A549 (cell line): ENCODE measurements around the gene CD300A. TPM values are rescaled to one million over a fixed set of nuclear protein-coding genes. Genes with fewer than 3 reads are reported as not detected.

Experiments used
- ATAC-seq, 2 experiments: fragments of 200-7000 bp in 1 of 2; fragments of >200 bp in 1 of 2; cut with Nextera tagmentation in 1 of 2; cut with Tn5 transposase in 1 of 2; 3 replicates each; pipeline versions ENCODE4 v1.8.0 to v1.9.1; 2018 to 2020; ENCODE audit warnings: mild to moderate bottlenecking in 1 of 2, moderate library complexity in 1 of 2
- CTCF ChIA-PET: fragments of 300-600 bp; sonication (Branson Sonifier 250); formaldehyde crosslinking; extraction: SDS; loops from one replicate; lab custom pipeline; 2021; ENCODE audit warnings: antibody characterized with exemption, inconsistent platforms; lab: Yijun Ruan, JAX
- POLR2A ChIA-PET: fragments of 350-600 bp; formaldehyde crosslinking; extraction: SDS; loops from one replicate; lab custom pipeline; 2021; ENCODE audit warnings: antibody characterized with exemption, inconsistent platforms; lab: Yijun Ruan, JAX
- DNase-seq, 2 experiments: peaks; one replicate each; pipeline versions ENCODE4 v3.0.0 to v3.0.0-alpha.2; 2011 to 2016; ENCODE audit warnings: low read depth in 1 of 2, low spot score in 1 of 2
- FAIRE-seq: peaks from 2 replicates; lab custom pipeline; 2011; peaks lifted over from hg19 to GRCh38; lab: Jason Lieb, UNC
- H3K27ac ChIP-seq, 2 experiments: fragments of >200 bp; sonication (Bioruptor Twin); formaldehyde crosslinking; 3 replicates each; pipeline ENCODE4 v1.5.1; 2016 to 2017
- H3K4me1 ChIP-seq: fragments of >200 bp; sonication (Bioruptor Twin); formaldehyde crosslinking; 3 replicates; pipeline ENCODE4 v1.6.1; 2016
- H3K4me2 ChIP-seq: fragments of >200 bp; sonication (Bioruptor Twin); formaldehyde crosslinking; 3 replicates; pipeline ENCODE4 v1.6.1; 2016
- H3K4me3 ChIP-seq: fragments of >200 bp; sonication (Bioruptor Twin); formaldehyde crosslinking; 3 replicates; pipeline ENCODE4 v1.5.1; 2016
- H3K9me3 ChIP-seq: fragments of >200 bp; sonication (Bioruptor Twin); formaldehyde crosslinking; 3 replicates; pipeline ENCODE4 v1.6.1; 2016
- ATOH8 ChIP-seq: fragments of 250-450 bp; sonication (Bioruptor Pico); IDR thresholded peaks from 2 replicates; pipeline ENCODE4 v1.5.0; 2020; ENCODE audit warnings: low read depth, mild to moderate bottlenecking, moderate library complexity
- EHF ChIP-seq: fragments of 250-450 bp; sonication (Bioruptor Pico); IDR thresholded peaks from 2 replicates; pipeline ENCODE4 v1.5.0; 2020; ENCODE audit warnings: mild to moderate bottlenecking
- EP300 ChIP-seq, 2 experiments: fragments of >200 bp; sonication (Bioruptor Twin); formaldehyde crosslinking; IDR thresholded peaks; 2 replicates in 1 of 2; 3 replicates in 1 of 2; pipeline ENCODE4 v1.6.1; 2016 to 2017
- GATA3 ChIP-seq: IDR thresholded peaks from 2 replicates; pipeline ENCODE4 v1.6.1; 2012; ENCODE audit warnings: borderline replicate concordance
- HDAC2 ChIP-seq: fragments of 200-600 bp; sonication (generic); IDR thresholded peaks from 2 replicates; pipeline ENCODE4 v1.6.1; 2016
- HEYL ChIP-seq: fragments of 250-450 bp; sonication (Bioruptor Pico); IDR thresholded peaks from 2 replicates; pipeline ENCODE4 v1.8.0; 2021; ENCODE audit warnings: mild to moderate bottlenecking, moderate library complexity
- HMGXB4 ChIP-seq: fragments of 250-450 bp; sonication (Bioruptor Pico); IDR thresholded peaks from 2 replicates; pipeline ENCODE4 v1.5.0; 2021; ENCODE audit warnings: mild to moderate bottlenecking, moderate library complexity, borderline replicate concordance
- MAFK ChIP-seq: fragments of 450-650 bp; IDR thresholded peaks from 2 replicates; pipeline ENCODE4 v1.6.1; 2014; ENCODE audit not compliant: partially characterized antibody
- MAX ChIP-seq: IDR thresholded peaks from 2 replicates; pipeline ENCODE4 v1.6.1; 2012
- NFE2L2 ChIP-seq: fragments of 150-350 bp; conservative IDR thresholded peaks from 2 replicates; pipeline ENCODE4 v1.6.1; 2014; ENCODE audit warnings: low read length
- NPAS2 ChIP-seq: fragments of 250-450 bp; sonication (Bioruptor Pico); IDR thresholded peaks from 2 replicates; pipeline ENCODE4 v1.8.0; 2022; ENCODE audit warnings: mild to moderate bottlenecking, moderate library complexity, borderline replicate concordance
- NR3C1 ChIP-seq: fragments of >200 bp; sonication (Bioruptor Twin); formaldehyde crosslinking; IDR thresholded peaks from 3 replicates; pipeline ENCODE4 v1.6.1; 2017
- RCOR1 ChIP-seq: fragments of 150-350 bp; IDR thresholded peaks from 2 replicates; pipeline ENCODE4 v1.6.1; 2014; ENCODE audit warnings: antibody characterized with exemption, low read length, low read depth
- REST ChIP-seq: fragments of 200-600 bp; sonication (generic); IDR thresholded peaks from 2 replicates; pipeline ENCODE4 v1.6.1; 2016; ENCODE audit warnings: antibody characterized with exemption, mild to moderate bottlenecking, moderate library complexity
- RFX5 ChIP-seq: fragments of 450-650 bp; IDR thresholded peaks from 2 replicates; pipeline ENCODE4 v1.7.1; 2014; ENCODE audit warnings: antibody characterized with exemption, mild to moderate bottlenecking, moderate library complexity
- RNF2 ChIP-seq: fragments of 200-600 bp; sonication (generic); IDR thresholded peaks from 2 replicates; pipeline ENCODE4 v1.6.1; 2016; ENCODE audit warnings: low read depth, mild to moderate bottlenecking, antibody characterized with exemption, moderate library complexity, borderline replicate concordance
- SMC3 ChIP-seq: fragments of >200 bp; sonication (Bioruptor Twin); formaldehyde crosslinking; IDR thresholded peaks from 3 replicates; pipeline ENCODE4 v1.6.1; 2018; ENCODE audit warnings: inconsistent platforms
- USF2 ChIP-seq: fragments of 450-650 bp; IDR thresholded peaks from 2 replicates; pipeline ENCODE4 v1.6.1; 2014; ENCODE audit warnings: antibody characterized with exemption
- ZC3H11A ChIP-seq: fragments of 450-650 bp; IDR thresholded peaks from 2 replicates; pipeline ENCODE4 v1.6.1; 2014; ENCODE audit warnings: antibody characterized with exemption, mild to moderate bottlenecking
- ZFP36 ChIP-seq: fragments of 450-650 bp; IDR thresholded peaks from 2 replicates; pipeline ENCODE4 v1.6.1; 2014; ENCODE audit warnings: borderline replicate concordance; ENCODE audit not compliant: partially characterized antibody
- ZSCAN20 ChIP-seq: fragments of 250-450 bp; sonication (Bioruptor Pico); IDR thresholded peaks from 2 replicates; pipeline ENCODE4 v1.8.0; 2022; ENCODE audit warnings: mild to moderate bottlenecking, moderate library complexity
- WGBS: methylation state at CpG from one replicate; pipeline ENCODE4 v1.1.6; 2017; ENCODE audit errors: missing lambda C conversion rate; 5-methylcytosine and 5-hydroxymethylcytosine counted together
- polyA plus RNA-seq, 4 experiments: library from polyadenylated mRNA; depleted of rRNA in 3 of 4; stranded (reverse); fragments of >200 nt; fragmentation: RNase III in 1 of 4; extraction: RNeasy Plus Mini Kit Qiagen cat#74134 plus additional on column Dnase treatment in 1 of 4; gene quantifications; 2 replicates in 3 of 4; 3 replicates in 1 of 4; pipeline ENCODE4 v1.2.3, GENCODE V29; 2011 to 2017

The CD300A gene
- polyA plus RNA-seq, 2 of the 4 experiments (the other 2 are of a cell fraction): not detected

GRCh38 chr17:74467221-74467951 is 952 bp downstream of the CD300A start:
- no peak for FAIRE-seq
- 71% methylated on average over 19 of the region's 21 CpGs for WGBS
- Histone ChIP-seq H3K4me2 (no peak overlapping the region), H3K27ac (no peak overlapping the region), H3K4me3 (no peak overlapping the region), H3K4me1 (no peaks in the 10 kb centered on the region), H3K9me3 (no peaks in the 10 kb centered on the region)
- CTCF ChIA-PET: interaction anchor here (0.6 to 11.3 kb wide), 3 partner anchors 88 to 181 kb away, joined by 3 to 86 read pairs (median 40); partner anchors contain the start of gene GPR142
- no peak for TF ChIP-seq EHF (CRISPR knock-in tag)
- no peak for TF ChIP-seq NPAS2 (CRISPR knock-in tag)
- no peak for TF ChIP-seq RNF2
- no peak for TF ChIP-seq MAX
- peak; percentile 82 for TF ChIP-seq MAFK
- no peak for TF ChIP-seq ATOH8 (CRISPR knock-in tag)
- TF ChIP-seq EP300 (IDR thresholded peaks at IDR 0.05): no peak
- TF ChIP-seq, all 56 proteins: peak for 1
- POLR2A ChIA-PET: no interaction called here
- ATAC-seq (0 out of 6 replicates have a peak, but pooled peaks have one; percentile 17 to 32), DNase-seq (no peak)

- ChIA-PET CTCF (interaction anchor here (0.9 to 11.3 kb wide), 15 partner anchors 16 to 186 kb away, joined by 3 to 86 read pairs (median 5); partner anchors contain the start of gene GPR142), POLR2A (no interaction called here)
- FAIRE-seq (no peak), ATAC-seq (no peak), DNase-seq (no peak)
- H3K9me3 ChIP-seq: peaks cover 18% of the 10 kb centered on the region
- no peak overlapping the region for H3K4me2 ChIP-seq
- no peak overlapping the region for H3K27ac ChIP-seq
- 40% methylated on average over 3 of the region's 3 CpGs for WGBS
- TF ChIP-seq ZC3H11A (no peak), ZFP36 (peak; percentile 28), HDAC2 (no peak)
- no peaks in the 10 kb centered on the region for H3K4me1 ChIP-seq
- H3K4me3 ChIP-seq: no peak overlapping the region
These were observed 4.9 kb downstream of the CD300A start for GRCh38 chr17:74471341-74471740.

GRCh38 chr17:74472890-74473289 is 6.5 kb downstream of the CD300A start:
- TF ChIP-seq HMGXB4 (CRISPR knock-in tag) (no peak), ZFP36 (no peak), USF2 (no peak), HEYL (no peak), RFX5 (no peak), GATA3 (no peak), ZSCAN20 (CRISPR knock-in tag) (no peak), EHF (CRISPR knock-in tag) (no peak), RCOR1 (no peak), NFE2L2 (no peak), ZC3H11A (no peak), NR3C1 (no peak), SMC3 (no peak), REST (no peak)
- TF ChIP-seq, all 56 proteins: peak for 0
- H3K9me3 ChIP-seq: peaks cover 23% of the 10 kb centered on the region
- H3K4me2 ChIP-seq: no peak overlapping the region
- ChIA-PET POLR2A (no interaction called here), CTCF (interaction anchor here (1.2 to 11.3 kb wide), 5 partner anchors 12 to 185 kb away, joined by 3 to 86 read pairs (median 6); partner anchors contain the start of gene GPR142)
- 0 out of 6 replicates have a peak, but pooled peaks of 1 of the 2 experiments have one; percentile 36 for ATAC-seq
- H3K4me1 ChIP-seq: no peaks in the 10 kb centered on the region
- no peak for DNase-seq
- no peak overlapping the region for H3K27ac ChIP-seq
- 26% methylated on average over 4 of the region's 4 CpGs for WGBS
- FAIRE-seq: no peak
- H3K4me3 ChIP-seq: no peak overlapping the region
